GM18498 (cell line): ENCODE data around the gene MYOM3.

ENCODE experiments used
- ATAC-seq: cut with Tn5 transposase; IDR thresholded peaks from one replicate; pipeline ENCODE4 v1.9.1; 2021; ENCODE audit warnings: mild to moderate bottlenecking, moderate library complexity; ENCODE audit not compliant: unreplicated experiment

Gene MYOM3

GRCh38 chr1:24139222-24139489 is 27.2 kb upstream of the MYOM3 start:
- no peak for ATAC-seq

- no peak for ATAC-seq
Observed at GRCh38 chr1:24138476-24139221, 26.7 kb upstream of the MYOM3 start.

GRCh38 chr1:24136956-24137539 is 25.1 kb upstream of the MYOM3 start:
- ATAC-seq = no peak

GRCh38 chr1:24134376-24134775 is 22.4 kb upstream of the MYOM3 start:
- ATAC-seq = no peak

GRCh38 chr1:24133819-24134218 is 21.9 kb upstream of the MYOM3 start:
- no peak for ATAC-seq

- no peak for ATAC-seq
Observed at GRCh38 chr1:24130385-24130784, 18.4 kb upstream of the MYOM3 start.

- no peak for ATAC-seq
Observed at GRCh38 chr1:24127801-24128363, 15.9 kb upstream of the MYOM3 start.

GRCh38 chr1:24127134-24127800 is 15.3 kb upstream of the MYOM3 start:
- no peak for ATAC-seq

- no peak for ATAC-seq
Observed at GRCh38 chr1:24126672-24127023, 14.7 kb upstream of the MYOM3 start.

GRCh38 chr1:24126018-24126671 is 14.2 kb upstream of the MYOM3 start:
- ATAC-seq = no peak

- no peak for ATAC-seq
Observed at GRCh38 chr1:24125456-24125855, 13.5 kb upstream of the MYOM3 start.

GRCh38 chr1:24124980-24125379 is 13.0 kb upstream of the MYOM3 start:
- no peak for ATAC-seq

- ATAC-seq = no peak
Observed at GRCh38 chr1:24123611-24124010, 11.7 kb upstream of the MYOM3 start.

GRCh38 chr1:24122776-24123175 is 10.8 kb upstream of the MYOM3 start:
- ATAC-seq = no peak

GRCh38 chr1:24121406-24121805 is 9.5 kb upstream of the MYOM3 start:
- ATAC-seq = no peak

GRCh38 chr1:24120965-24121364 is 9.0 kb upstream of the MYOM3 start:
- ATAC-seq = no peak

- no peak for ATAC-seq
Observed at GRCh38 chr1:24119859-24120756, 8.2 kb upstream of the MYOM3 start.

- ATAC-seq = no peak
Observed at GRCh38 chr1:24119489-24119858, 7.5 kb upstream of the MYOM3 start.

- ATAC-seq = no peak
Observed at GRCh38 chr1:24118410-24119242, 6.7 kb upstream of the MYOM3 start.
